ENCODE data around the gene NOTCH4. TPM values are rescaled to one million over a fixed set of nuclear protein-coding genes. Genes with fewer than 3 reads are reported as not detected.

The NOTCH4 gene
- total RNA-seq, 2 experiments from 2014 or later: 0.47 to 0.53 TPM

DNA sequence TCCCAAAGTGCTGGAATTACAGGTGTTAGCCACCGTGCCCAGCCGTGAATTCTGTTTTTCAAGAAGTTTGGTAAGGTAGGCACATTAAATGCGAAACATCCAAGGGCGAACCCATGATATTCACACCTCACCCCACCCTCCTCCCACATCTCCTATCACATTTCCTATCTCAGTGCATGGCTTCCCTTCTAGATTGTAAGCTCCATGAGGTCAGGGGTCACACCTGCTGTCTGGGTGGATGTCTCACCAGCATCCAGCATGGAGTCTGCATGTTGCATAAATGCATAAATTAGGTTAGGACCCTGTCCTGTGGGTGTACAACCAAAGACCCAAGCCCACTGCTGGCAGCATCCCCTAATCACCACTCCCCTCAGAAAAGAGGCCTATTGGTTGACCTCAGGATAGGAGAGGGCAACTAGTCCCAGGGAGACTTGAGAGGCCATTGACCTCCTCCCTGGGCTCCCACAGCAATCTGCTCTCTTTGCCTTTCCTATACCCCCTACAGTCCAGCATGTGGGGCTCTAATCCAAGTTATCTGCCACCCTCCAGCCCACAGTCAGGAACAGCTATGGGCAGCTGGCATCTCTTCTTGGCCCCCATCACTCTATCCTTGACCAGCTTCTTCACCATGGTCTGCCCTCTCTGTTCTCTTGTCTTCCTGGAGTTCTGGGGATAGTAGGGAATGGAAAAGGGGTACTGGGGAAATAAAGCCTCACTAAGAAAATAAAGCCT is 76.3 kb downstream of the NOTCH4 start:
- Mint-ChIP-seq H3K4me1 (ENCODE audit: low read depth) (peaks cover 41% of the 10 kb centered on the region), H3K4me3 (no peak overlapping the region), H3K27me3 (peaks cover 29% of the 10 kb centered on the region), H3K9me3 (no peaks in the 10 kb centered on the region), H3K27ac (peak overlapping the region; percentile 86), H3K36me3 (ENCODE audit: low read depth) (peaks cover 4% of the 10 kb centered on the region)
- intact Hi-C loops (cut with DNase I, micrococcal nuclease): loop anchor here in 1 of 2 experiments (5.0 kb wide), 1 partner anchor 45 kb away; the partner anchor contains the start of genes GPSM3 and PBX2
- TF ChIP-seq, protein P1, sequence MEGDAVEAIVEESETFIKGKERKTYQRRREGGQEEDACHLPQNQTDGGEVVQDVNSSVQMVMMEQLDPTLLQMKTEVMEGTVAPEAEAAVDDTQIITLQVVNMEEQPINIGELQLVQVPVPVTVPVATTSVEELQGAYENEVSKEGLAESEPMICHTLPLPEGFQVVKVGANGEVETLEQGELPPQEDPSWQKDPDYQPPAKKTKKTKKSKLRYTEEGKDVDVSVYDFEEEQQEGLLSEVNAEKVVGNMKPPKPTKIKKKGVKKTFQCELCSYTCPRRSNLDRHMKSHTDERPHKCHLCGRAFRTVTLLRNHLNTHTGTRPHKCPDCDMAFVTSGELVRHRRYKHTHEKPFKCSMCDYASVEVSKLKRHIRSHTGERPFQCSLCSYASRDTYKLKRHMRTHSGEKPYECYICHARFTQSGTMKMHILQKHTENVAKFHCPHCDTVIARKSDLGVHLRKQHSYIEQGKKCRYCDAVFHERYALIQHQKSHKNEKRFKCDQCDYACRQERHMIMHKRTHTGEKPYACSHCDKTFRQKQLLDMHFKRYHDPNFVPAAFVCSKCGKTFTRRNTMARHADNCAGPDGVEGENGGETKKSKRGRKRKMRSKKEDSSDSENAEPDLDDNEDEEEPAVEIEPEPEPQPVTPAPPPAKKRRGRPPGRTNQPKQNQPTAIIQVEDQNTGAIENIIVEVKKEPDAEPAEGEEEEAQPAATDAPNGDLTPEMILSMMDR (IDR thresholded peaks at IDR 0.05): no peak
- peak in 2 of 14 experiments; percentile 32 to 44 for DNase-seq
- Histone ChIP-seq H3K4me3 (ENCODE audit: low read length) (no peak overlapping the region), H3K27me3 (ENCODE audit: control insufficient read depth in 1 of 2, insufficient read depth in 2 of 2, low read length in 2 of 2) (peaks cover 11 to 26% of the 10 kb centered on the region in 2 experiments), H3K27ac (ENCODE audit: low read depth in 1 of 2, low read length in 2 of 2) (no peak overlapping the region), H3K4me1 (ENCODE audit: insufficient read depth, low read length) (peaks cover 37% of the 10 kb centered on the region), H3K36me3 (ENCODE audit: insufficient read depth, low read length) (no peaks in the 10 kb centered on the region), H3K9me3 (ENCODE audit: control insufficient read depth in 1 of 2, insufficient read depth in 1 of 2, low read length in 2 of 2) (peaks cover 0 to 11% of the 10 kb centered on the region in 2 experiments)
- CTCF ChIA-PET: interaction anchor here (0.7 to 1.7 kb wide), 3 partner anchors 60 to 98 kb away, joined by 3 to 4 read pairs (median 3); no protein-coding TSS in a partner anchor
- no peak for ATAC-seq (ENCODE audit: poor library complexity)
- POLR2A ChIA-PET: interaction anchor here (0.6 to 1.1 kb wide), 2 partner anchors 18 to 20 kb away, joined by 3 read pairs; partner anchors contain the start of genes ATF6B and FKBPL

DNA sequence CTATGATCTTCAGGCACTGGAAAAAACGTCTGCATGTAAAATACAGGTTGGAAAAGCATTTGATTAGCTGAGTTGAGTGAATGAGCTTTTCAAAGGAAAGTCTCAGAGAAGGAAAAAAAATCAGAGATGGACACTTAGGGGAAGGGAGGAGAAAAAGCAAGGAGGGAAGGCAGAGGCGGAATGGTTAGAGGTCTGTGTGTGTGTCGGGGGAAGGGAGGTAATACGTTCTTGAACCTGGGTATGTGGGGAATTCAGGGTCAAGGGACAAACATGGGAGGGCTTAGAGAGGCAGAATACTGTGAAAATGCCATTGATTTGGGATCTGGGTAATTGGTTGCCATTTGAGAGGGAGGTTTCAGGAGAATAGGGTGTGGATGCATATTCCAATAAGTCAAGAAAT is 77.2 kb downstream of the NOTCH4 start:
- no peaks in the 10 kb centered on the region for H3K36me3 ChIP-seq (ENCODE audit: insufficient read depth, low read length)
- intact Hi-C loops (cut with DNase I, micrococcal nuclease): loop anchor here in 1 of 2 experiments (5.0 kb wide), 1 partner anchor 46 kb away; the partner anchor contains the start of genes GPSM3 and PBX2
- TF ChIP-seq, protein P1 (IDR thresholded peaks at IDR 0.05): no peak

DNA sequence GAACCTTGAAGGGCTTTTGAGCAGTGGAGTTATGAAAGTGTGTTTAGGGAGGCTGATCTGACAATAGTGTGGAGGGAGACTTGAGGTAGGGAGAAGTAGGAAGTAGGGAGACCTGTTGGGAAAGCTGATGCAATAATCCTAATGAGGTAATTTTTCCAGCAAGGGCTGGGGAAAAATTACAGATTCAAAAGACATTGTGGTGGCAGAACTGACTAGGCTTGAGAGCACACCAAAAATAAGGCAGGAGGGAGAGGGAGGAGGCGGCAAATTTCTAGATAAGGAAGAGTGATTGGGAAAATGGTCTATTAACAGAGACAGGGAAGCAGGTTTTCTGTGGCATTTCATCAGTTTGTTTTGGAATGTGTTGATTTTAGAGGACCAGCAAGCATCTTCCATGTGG is 77.6 kb downstream of the NOTCH4 start:
- ATAC-seq (ENCODE audit: poor library complexity) (no peak), DNase-seq (no peak)
- ChIA-PET POLR2A (interaction anchor here (0.9 kb wide), 1 partner anchor 26 kb away, joined by 4 read pairs; no protein-coding TSS in a partner anchor), CTCF (no interaction called here)
- peaks cover 28% of the 10 kb centered on the region for H3K27me3 Mint-ChIP-seq
- Histone ChIP-seq H3K4me3 (ENCODE audit: low read length) (no peak overlapping the region), H3K9me3 (ENCODE audit: control insufficient read depth in 1 of 2, insufficient read depth in 1 of 2, low read length in 2 of 2) (peaks cover 0 to 11% of the 10 kb centered on the region in 2 experiments), H3K4me1 (ENCODE audit: insufficient read depth, low read length) (peaks cover 27% of the 10 kb centered on the region), H3K27me3 (ENCODE audit: control insufficient read depth in 1 of 2, insufficient read depth in 2 of 2, low read length in 2 of 2) (peaks cover 11 to 26% of the 10 kb centered on the region in 2 experiments), H3K27ac (ENCODE audit: low read depth in 1 of 2, low read length in 2 of 2) (no peak overlapping the region), H3K36me3 (ENCODE audit: insufficient read depth, low read length) (no peaks in the 10 kb centered on the region)
- H3K27ac Mint-ChIP-seq: no peak overlapping the region
- intact Hi-C loops (cut with DNase I, micrococcal nuclease): loop anchor here in 1 of 2 experiments (5.0 kb wide), 1 partner anchor 46 kb away; the partner anchor contains the start of genes GPSM3 and PBX2
- peaks cover 28% of the 10 kb centered on the region for H3K4me1 Mint-ChIP-seq (ENCODE audit: low read depth)
- TF ChIP-seq, protein P1 (IDR thresholded peaks at IDR 0.05): no peak
- H3K9me3 Mint-ChIP-seq: no peaks in the 10 kb centered on the region
- peaks cover 4% of the 10 kb centered on the region for H3K36me3 Mint-ChIP-seq (ENCODE audit: low read depth)
- no peak overlapping the region for H3K4me3 Mint-ChIP-seq

More for the DNA sequence above, 77.2 kb downstream of the NOTCH4 start:
- peaks cover 4% of the 10 kb centered on the region for H3K36me3 Mint-ChIP-seq (ENCODE audit: low read depth)
- DNase-seq (no peak), ATAC-seq (ENCODE audit: poor library complexity) (no peak)
- H3K27ac Mint-ChIP-seq: no peak overlapping the region
- H3K4me3 Mint-ChIP-seq: no peak overlapping the region
- H3K27me3 Mint-ChIP-seq: peaks cover 29% of the 10 kb centered on the region
- Histone ChIP-seq H3K4me1 (ENCODE audit: insufficient read depth, low read length) (peaks cover 29% of the 10 kb centered on the region), H3K9me3 (ENCODE audit: control insufficient read depth in 1 of 2, insufficient read depth in 1 of 2, low read length in 2 of 2) (peaks cover 0 to 11% of the 10 kb centered on the region in 2 experiments), H3K4me3 (ENCODE audit: low read length) (no peak overlapping the region), H3K27ac (ENCODE audit: low read depth in 1 of 2, low read length in 2 of 2) (no peak overlapping the region), H3K27me3 (ENCODE audit: control insufficient read depth in 1 of 2, insufficient read depth in 2 of 2, low read length in 2 of 2) (peaks cover 11 to 26% of the 10 kb centered on the region in 2 experiments)
- CTCF ChIA-PET: no interaction called here
- H3K9me3 Mint-ChIP-seq: no peaks in the 10 kb centered on the region
- POLR2A ChIA-PET: interaction anchor here (0.9 kb wide), 1 partner anchor 26 kb away, joined by 4 read pairs; no protein-coding TSS in a partner anchor
- H3K4me1 Mint-ChIP-seq (ENCODE audit: low read depth): peaks cover 32% of the 10 kb centered on the region

Small RNAs within 50 kb of the gene (microRNA-seq; reads per million reads assigned to microRNA genes)
- gene MIR6721 (ENCODE audit: borderline microRNAs expressed, borderline replicate concordance): not detected
- not detected for gene MIR6833 (ENCODE audit: borderline microRNAs expressed, borderline replicate concordance)

Other genes starting within 250 kb of the NOTCH4 start
- 1 to 10 TPM; 4.2 TPM for gene C4A, start 242.0 kb downstream of the NOTCH4 start, total RNA-seq
- gene C4B, start 209.3 kb downstream of the NOTCH4 start, total RNA-seq: 1 to 10 TPM; 3.0 to 4.0 TPM
- under 1 TPM; 0.17 to 0.36 TPM for gene CYP21A2, start 185.7 kb downstream of the NOTCH4 start, total RNA-seq
- gene TNXB, start 114.7 kb downstream of the NOTCH4 start, total RNA-seq: 1 to 10 TPM; 8.3 to 9.0 TPM
- gene ATF6B, start 95.8 kb downstream of the NOTCH4 start, total RNA-seq: 10 to 100 TPM; 72.2 to 75.6 TPM
- gene FKBPL, start 93.8 kb downstream of the NOTCH4 start, total RNA-seq: under 1 TPM; 0.66 to 0.73 TPM
- gene PRRT1, start 72.1 kb downstream of the NOTCH4 start, total RNA-seq: 1 to 10 TPM; 2.6 to 3.2 TPM
- 1 to 10 TPM; 8.7 to 8.9 TPM for gene PPT2, start 69.9 kb downstream of the NOTCH4 start, total RNA-seq
- 10 to 100 TPM; 13.1 to 13.8 TPM for gene EGFL8, start 59.5 kb downstream of the NOTCH4 start, total RNA-seq
- 10 to 100 TPM; 13.2 to 13.3 TPM for gene AGPAT1, start 48.0 kb downstream of the NOTCH4 start, total RNA-seq
- gene RNF5, start 45.7 kb downstream of the NOTCH4 start, total RNA-seq: 1 to 10 TPM; 9.6 to 9.9 TPM
- gene AGER, start 39.8 kb downstream of the NOTCH4 start, total RNA-seq: 10 to 100 TPM; 23.5 to 27.0 TPM
- gene PBX2, start 33.9 kb downstream of the NOTCH4 start, total RNA-seq: 10 to 100 TPM; 62.0 to 65.6 TPM
- 100 to 1,000 TPM; 190 to 202 TPM for gene GPSM3, start 31.4 kb downstream of the NOTCH4 start, total RNA-seq
- not detected for gene TSBP1, start 147.8 kb upstream of the NOTCH4 start, total RNA-seq
- gene BTNL2, start 183.1 kb upstream of the NOTCH4 start, total RNA-seq: not detected
- gene HLA-DRA, start 215.8 kb upstream of the NOTCH4 start, total RNA-seq: 10 to 100 TPM; 50.3 to 51.0 TPM

All from CD4-positive, alpha-beta T cell (primary cell).